Loucy (cell line): ENCODE data around the gene CASZ1.

Source experiments
- H2AFZ ChIP-seq: fragments of 200-600 bp; sonication (generic); 2 replicates; pipeline ENCODE4 v1.6.0; 2016; ENCODE audit warnings: antibody characterized with exemption, mild to moderate bottlenecking, low read length, moderate library complexity
- H3F3A ChIP-seq: fragments of 200-600 bp; 2 replicates; pipeline ENCODE4 v1.6.0; 2016; ENCODE audit warnings: antibody characterized with exemption, low read depth, mild to moderate bottlenecking
- H3K27me3 ChIP-seq: fragments of 200-600 bp; sonication (generic); 2 replicates; pipeline ENCODE4 v1.6.1; 2014; ENCODE audit warnings: low read length, mild to moderate bottlenecking; ENCODE audit not compliant: insufficient read depth, poor library complexity, severe bottlenecking
- H3K36me3 ChIP-seq: fragments of 200-600 bp; sonication (generic); 2 replicates; pipeline ENCODE4 v1.6.1; 2016; ENCODE audit warnings: low read length; ENCODE audit not compliant: insufficient read depth
- H3K4me1 ChIP-seq: fragments of 200-600 bp; sonication (generic); 2 replicates; pipeline ENCODE4 v1.5.1; 2014; ENCODE audit warnings: low read length, mild to moderate bottlenecking; ENCODE audit not compliant: insufficient read depth, poor library complexity, severe bottlenecking
- H3K4me2 ChIP-seq: fragments of 200-600 bp; sonication (generic); 2 replicates; pipeline ENCODE4 v1.6.0; 2014; ENCODE audit warnings: antibody characterized with exemption, low read length, low read depth, mild to moderate bottlenecking; ENCODE audit not compliant: poor library complexity, severe bottlenecking
- H3K4me3 ChIP-seq: fragments of 200-600 bp; sonication (generic); 2 replicates; pipeline ENCODE4 v1.5.1; 2014; ENCODE audit warnings: low read length, mild to moderate bottlenecking, mixed read lengths; ENCODE audit not compliant: poor library complexity, severe bottlenecking
- H3K79me2 ChIP-seq: fragments of 200-600 bp; sonication (generic); 2 replicates; pipeline ENCODE4 v1.6.1; 2014; ENCODE audit warnings: low read length; ENCODE audit not compliant: insufficient read depth
- H3K9ac ChIP-seq: fragments of 200-600 bp; sonication (generic); 2 replicates; pipeline ENCODE4 v1.6.0; 2014; ENCODE audit warnings: mild to moderate bottlenecking, low read depth, low read length, moderate library complexity; ENCODE audit not compliant: poor library complexity, severe bottlenecking
- H3K9me2 ChIP-seq: fragments of 200-600 bp; sonication (generic); replicated peaks from 2 replicates; pipeline ENCODE4 v1.6.1; 2016; ENCODE audit warnings: low read depth, low read length, mixed read lengths
- H3K9me3 ChIP-seq: fragments of 200-600 bp; sonication (generic); 2 replicates; pipeline ENCODE4 v1.6.1; 2014; ENCODE audit warnings: mild to moderate bottlenecking, antibody characterized with exemption, low read length, low read depth; ENCODE audit not compliant: insufficient read depth
- H4K20me1 ChIP-seq: fragments of 200-600 bp; sonication (generic); 2 replicates; pipeline ENCODE4 v1.6.0; 2014; ENCODE audit warnings: antibody characterized with exemption, low read length, mild to moderate bottlenecking; ENCODE audit not compliant: insufficient read depth, poor library complexity, severe bottlenecking
- CTCF ChIP-seq: fragments of 200-600 bp; sonication (generic); conservative IDR thresholded peaks from 2 replicates; pipeline ENCODE4 v1.5.1; 2014; ENCODE audit warnings: mild to moderate bottlenecking, antibody characterized with exemption, low read length
- EZH2phosphoT487 ChIP-seq: fragments of 200-600 bp; IDR thresholded peaks from 2 replicates; pipeline ENCODE4 v1.6.1; 2018; ENCODE audit warnings: antibody characterized with exemption, mild to moderate bottlenecking, moderate library complexity, borderline replicate concordance

CASZ1 gene

GRCh38 chr1:10835421-10835820, 39.0 kb upstream of the CASZ1 start:
- H3K4me2 ChIP-seq: no peak overlapping the region
- H3K4me3 ChIP-seq: no peak overlapping the region
- H2AFZ ChIP-seq: no peak overlapping the region
- no peaks in the 10 kb centered on the region for H3K9me3 ChIP-seq
- H3K9me2 ChIP-seq: no peaks in the 10 kb centered on the region
- no peaks in the 10 kb centered on the region for H3K36me3 ChIP-seq
- TF ChIP-seq EZH2phosphoT487: no peak
- no peak for TF ChIP-seq CTCF
- H4K20me1 ChIP-seq: no peaks in the 10 kb centered on the region
- no peak overlapping the region for H3K9ac ChIP-seq
- H3K4me1 ChIP-seq: peaks cover 4% of the 10 kb centered on the region
- H3K79me2 ChIP-seq: no peaks in the 10 kb centered on the region
- H3F3A ChIP-seq: no peaks in the 10 kb centered on the region
- no peaks in the 10 kb centered on the region for H3K27me3 ChIP-seq

- no peaks in the 10 kb centered on the region for H4K20me1 ChIP-seq
- peaks cover 4% of the 10 kb centered on the region for H3K4me1 ChIP-seq
- no peak overlapping the region for H2AFZ ChIP-seq
- H3F3A ChIP-seq: no peaks in the 10 kb centered on the region
- no peaks in the 10 kb centered on the region for H3K9me3 ChIP-seq
- TF ChIP-seq CTCF: no peak
- no peak for TF ChIP-seq EZH2phosphoT487
- H3K4me3 ChIP-seq: no peak overlapping the region
- no peak overlapping the region for H3K9ac ChIP-seq
- no peak overlapping the region for H3K4me2 ChIP-seq
- no peaks in the 10 kb centered on the region for H3K9me2 ChIP-seq
- no peaks in the 10 kb centered on the region for H3K79me2 ChIP-seq
- H3K36me3 ChIP-seq: no peaks in the 10 kb centered on the region
- H3K27me3 ChIP-seq: no peaks in the 10 kb centered on the region
These were observed 38.4 kb upstream of the CASZ1 start for GRCh38 chr1:10834770-10835412.

GRCh38 chr1:10833630-10834557, 37.4 kb upstream of the CASZ1 start:
- Histone ChIP-seq H3K36me3 (no peaks in the 10 kb centered on the region), H3K27me3 (no peaks in the 10 kb centered on the region), H3K9me2 (no peaks in the 10 kb centered on the region), H3K4me1 (peaks cover 4% of the 10 kb centered on the region), H4K20me1 (no peaks in the 10 kb centered on the region), H3K4me3 (no peak overlapping the region), H3K4me2 (no peak overlapping the region), H3F3A (no peaks in the 10 kb centered on the region), H3K9me3 (no peaks in the 10 kb centered on the region), H2AFZ (no peak overlapping the region), H3K79me2 (no peaks in the 10 kb centered on the region), H3K9ac (no peak overlapping the region)
- TF ChIP-seq EZH2phosphoT487 (no peak), CTCF (no peak)
